OCI-LY1 (cell line): Measurements from ENCODE around the gene NEURL1B.

ENCODE experiments used
- H2AFZ ChIP-seq: fragments of 200-600 bp; sonication (generic), shearing (Covaris generic); 2 replicates; pipeline ENCODE4 v1.6.0; 2014; ENCODE audit warnings: antibody characterized with exemption, mild to moderate bottlenecking, low read length
- H3F3A ChIP-seq: fragments of 200-600 bp; sonication (generic), shearing (Covaris generic); 2 replicates; pipeline ENCODE4 v1.6.0; 2014; ENCODE audit warnings: mild to moderate bottlenecking, antibody characterized with exemption, low read length, moderate library complexity; ENCODE audit not compliant: insufficient read depth
- H3K27ac ChIP-seq: fragments of 200-600 bp; sonication (generic); 2 replicates; pipeline ENCODE4 v1.5.1; 2014; ENCODE audit warnings: low read length, mixed run types, mild to moderate bottlenecking, low read depth; ENCODE audit not compliant: poor library complexity, severe bottlenecking
- H3K27me3 ChIP-seq: fragments of 200-600 bp; sonication (generic); 2 replicates; pipeline ENCODE4 v1.6.0; 2014; ENCODE audit warnings: antibody characterized with exemption, mild to moderate bottlenecking, low read length, moderate library complexity; ENCODE audit not compliant: insufficient read depth
- H3K36me3 ChIP-seq: fragments of 200-600 bp; sonication (generic); 2 replicates; pipeline ENCODE4 v1.6.1; 2014; ENCODE audit warnings: mild to moderate bottlenecking, antibody characterized with exemption, low read length, moderate library complexity, mixed read lengths; ENCODE audit not compliant: insufficient read depth
- H3K4me1 ChIP-seq: fragments of 200-600 bp; sonication (generic); 2 replicates; pipeline ENCODE4 v1.5.1; 2014; ENCODE audit warnings: mild to moderate bottlenecking, low read length, moderate library complexity; ENCODE audit not compliant: insufficient read depth, severe bottlenecking
- H3K4me2 ChIP-seq: fragments of 200-600 bp; sonication (generic), shearing (Covaris generic); 2 replicates; pipeline ENCODE4 v1.6.1; 2014; ENCODE audit warnings: low read length
- H3K4me3 ChIP-seq: fragments of 200-600 bp; sonication (generic); 2 replicates; pipeline ENCODE4 v1.5.1; 2014; ENCODE audit warnings: low read length, low read depth, mild to moderate bottlenecking, mixed read lengths; ENCODE audit not compliant: poor library complexity, severe bottlenecking
- H3K79me2 ChIP-seq: fragments of 200-600 bp; shearing (Covaris generic); 2 replicates; pipeline ENCODE4 v1.6.1; 2016; ENCODE audit warnings: mixed run types, low read length, mixed read lengths; ENCODE audit not compliant: insufficient read depth
- H3K9ac ChIP-seq: fragments of 200-600 bp; sonication (generic), shearing (Covaris generic); 2 replicates; pipeline ENCODE4 v1.6.1; 2014; ENCODE audit warnings: mild to moderate bottlenecking, low read length, mixed read lengths
- H3K9me2 ChIP-seq: fragments of 200-600 bp; sonication (generic), shearing (Covaris generic); 2 replicates; pipeline ENCODE4 v1.6.1; 2014; ENCODE audit warnings: low read depth, mild to moderate bottlenecking, low read length, mixed read lengths
- H3K9me3 ChIP-seq: fragments of 200-600 bp; shearing (Covaris generic); 2 replicates; pipeline ENCODE4 v1.6.1; 2014; ENCODE audit warnings: low read length, mixed read lengths
- H4K20me1 ChIP-seq: fragments of 200-600 bp; sonication (generic), shearing (Covaris generic); 2 replicates; pipeline ENCODE4 v1.6.0; 2016; ENCODE audit warnings: mild to moderate bottlenecking, low read length; ENCODE audit not compliant: insufficient read depth
- CTCF ChIP-seq: fragments of 200-600 bp; sonication (generic), shearing (Covaris generic); IDR thresholded peaks from 2 replicates; pipeline ENCODE4 v1.5.1; 2017; ENCODE audit warnings: mild to moderate bottlenecking, antibody characterized with exemption, low read length, moderate library complexity, mixed read lengths
- EZH2 ChIP-seq: fragments of 200-600 bp; sonication (generic), shearing (Covaris generic); IDR thresholded peaks from 2 replicates; pipeline ENCODE4 v1.8.0; 2017; ENCODE audit warnings: borderline replicate concordance, mixed run types, mild to moderate bottlenecking, antibody characterized with exemption, low read length, moderate library complexity, mixed read lengths

The NEURL1B gene

DNA sequence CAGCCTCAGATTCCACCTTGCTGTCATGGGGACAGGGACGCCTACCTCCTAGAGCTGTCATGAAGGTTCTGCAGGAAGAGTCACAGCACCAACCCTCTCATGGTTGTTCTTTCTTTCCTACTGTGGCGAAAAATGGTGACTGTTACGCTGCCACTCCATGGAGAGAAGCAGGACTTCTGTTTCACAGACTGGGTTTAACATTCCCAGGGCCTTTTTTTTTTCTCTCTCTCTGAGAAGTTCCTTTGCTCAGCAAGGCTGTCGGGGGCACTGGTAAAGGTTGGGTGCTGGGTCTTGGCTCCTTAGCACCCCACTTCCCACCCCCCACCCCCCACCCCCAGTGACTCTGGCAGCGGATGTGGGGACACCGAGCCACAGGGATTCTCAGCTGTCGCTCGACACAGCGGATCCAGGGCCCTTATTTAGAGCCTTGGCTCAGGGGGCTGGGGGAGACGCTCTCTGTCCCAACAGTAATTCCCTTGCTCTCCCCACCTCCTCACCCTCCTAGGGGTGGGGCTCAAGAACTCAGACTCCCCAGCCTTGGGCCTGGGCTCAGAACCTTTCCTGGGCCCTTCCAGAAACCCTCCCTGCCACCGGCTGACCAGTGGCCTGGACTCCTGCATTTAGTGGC is 95.6 kb downstream of the NEURL1B start:
- H3K27me3 ChIP-seq: peaks cover 13% of the 10 kb centered on the region; the same call in 1 of the 2 replicates
- H3K9me2 ChIP-seq: no peaks in the 10 kb centered on the region
- no peak overlapping the region for H2AFZ ChIP-seq
- H3K4me1 ChIP-seq: no peaks in the 10 kb centered on the region
- H3K79me2 ChIP-seq: no peaks in the 10 kb centered on the region
- no peaks in the 10 kb centered on the region for H3K9me3 ChIP-seq
- H3K4me3 ChIP-seq: no peak overlapping the region
- no peaks in the 10 kb centered on the region for H4K20me1 ChIP-seq
- TF ChIP-seq EZH2 (no peak), CTCF (no peak)
- no peaks in the 10 kb centered on the region for H3F3A ChIP-seq
- H3K36me3 ChIP-seq: no peaks in the 10 kb centered on the region
- no peak overlapping the region for H3K27ac ChIP-seq
- no peak overlapping the region for H3K4me2 ChIP-seq
- H3K9ac ChIP-seq: no peak overlapping the region

DNA sequence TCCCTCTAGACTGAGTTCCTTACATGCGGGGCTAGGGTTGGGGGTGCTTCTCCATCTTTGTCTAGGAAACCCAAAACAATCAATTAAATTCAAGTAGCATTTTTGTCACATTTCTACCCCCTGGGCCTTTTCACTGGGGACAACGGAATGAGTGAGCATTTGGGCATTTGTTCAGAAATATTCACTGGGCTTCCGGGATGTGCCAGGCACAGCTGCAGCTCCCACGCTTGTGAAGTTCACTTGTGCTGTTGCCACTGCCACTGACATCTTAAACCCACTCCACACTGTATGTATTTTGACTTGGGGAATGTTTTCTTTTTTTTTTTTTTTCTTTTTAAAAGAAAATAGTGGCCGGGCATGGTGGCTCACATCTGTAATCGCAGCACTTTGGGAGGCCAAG is 98.3 kb downstream of the NEURL1B start:
- Histone ChIP-seq H3K9me2 (no peaks in the 10 kb centered on the region), H3K4me2 (no peak overlapping the region), H3K9me3 (no peaks in the 10 kb centered on the region), H3K79me2 (no peaks in the 10 kb centered on the region), H3K4me1 (no peaks in the 10 kb centered on the region), H4K20me1 (no peaks in the 10 kb centered on the region), H3K27ac (no peak overlapping the region), H3K27me3 (0 out of 2 replicates have a peak, but pooled peaks cover 5% of the 10 kb centered on the region), H3K36me3 (no peaks in the 10 kb centered on the region), H3F3A (no peaks in the 10 kb centered on the region), H3K4me3 (no peak overlapping the region), H3K9ac (no peak overlapping the region), H2AFZ (no peak overlapping the region)
- TF ChIP-seq CTCF: no peak
- no peak for TF ChIP-seq EZH2

GRCh38 chr5:172740428-172741205 is 99.6 kb downstream of the NEURL1B start:
- Histone ChIP-seq H3K36me3 (no peaks in the 10 kb centered on the region), H4K20me1 (no peaks in the 10 kb centered on the region), H3K27me3 (0 out of 2 replicates have a peak, but pooled peaks cover 5% of the 10 kb centered on the region), H3K9me3 (no peaks in the 10 kb centered on the region), H3F3A (no peaks in the 10 kb centered on the region), H3K4me1 (no peaks in the 10 kb centered on the region), H3K4me3 (no peak overlapping the region), H3K79me2 (no peaks in the 10 kb centered on the region), H2AFZ (no peak overlapping the region), H3K4me2 (no peak overlapping the region), H3K9me2 (no peaks in the 10 kb centered on the region), H3K9ac (no peak overlapping the region), H3K27ac (no peak overlapping the region)
- TF ChIP-seq EZH2 (no peak), CTCF (no peak)
